ENCODE results near the gene MACROD1.
A peak's percentile ranks its signal among the peaks of the same experiment; 100 is the strongest.
"Not testable (repeated sequence)": the region's sequence is repeated elsewhere in the genome, so short reads cannot be mapped to it uniquely, and the experiment has no call there.

MACROD1 gene

GRCh38 chr11:64185693-64186491 lies 20.0 kb upstream of the MACROD1 start, which contains the start of gene STIP1:
TSS of gene STIP1 (plus strand) at chr11:64186171. CDS start at chr11:64186262, 91 bp downstream.
- DNase-seq (ENCODE audit: low read depth in 3 of 3) = peak; percentile 93 to 99 (median 97)

- peak in 1 of 3 donors; percentile 18 for DNase-seq (ENCODE audit: low read depth in 3 of 3)
Observed at GRCh38 chr11:64185175-64185692, 19.3 kb upstream of the MACROD1 start.

GRCh38 chr11:64183890-64184289 lies 18.0 kb upstream of the MACROD1 start:
- DNase-seq (ENCODE audit: low read depth in 3 of 3) = no peak

DNA sequence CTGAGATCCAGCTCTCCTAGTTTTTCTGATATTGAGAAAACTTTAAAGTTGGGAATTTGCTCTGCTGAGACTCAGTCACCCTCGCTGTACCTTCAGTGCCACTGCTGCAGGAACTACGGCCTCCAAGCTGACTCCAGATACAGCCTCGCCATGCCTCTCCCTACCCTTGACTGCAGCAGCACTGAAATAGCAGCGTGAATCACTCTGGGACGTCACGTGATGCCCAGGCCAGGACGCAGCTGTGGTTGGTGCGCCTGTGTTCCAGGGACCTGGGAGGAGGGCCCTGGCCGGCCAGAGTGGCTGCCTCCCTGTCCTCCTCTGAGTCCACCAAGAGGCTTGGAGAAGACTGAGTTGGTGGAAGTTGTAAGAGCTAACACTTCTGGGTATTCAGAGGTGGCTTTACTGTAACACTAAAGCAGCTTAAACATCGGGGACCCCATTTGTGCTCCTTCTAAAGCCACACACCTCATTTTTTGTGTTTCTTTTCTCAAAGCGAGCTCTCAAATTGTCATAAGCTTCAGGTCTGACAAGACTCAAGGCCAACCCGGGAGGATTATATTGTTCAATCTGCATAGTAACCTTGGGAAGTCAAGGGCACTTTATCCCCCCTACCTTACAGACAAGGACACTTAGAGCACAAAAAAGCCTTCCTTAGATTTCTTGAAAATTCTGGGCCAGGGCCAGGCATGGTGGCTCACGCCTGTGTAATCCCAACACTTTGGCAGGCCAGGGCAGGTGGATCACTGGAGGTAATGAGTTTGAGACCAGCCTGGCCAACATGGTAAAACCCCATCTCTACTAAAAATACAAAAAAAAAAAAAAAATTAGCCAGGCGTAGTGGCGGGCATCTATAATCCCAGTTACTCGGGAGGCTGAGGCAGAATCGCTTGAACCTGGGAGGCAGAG lies 15.8 kb upstream of the MACROD1 start:
- peak in 2 of 3 donors; percentile 18 to 37 for DNase-seq (ENCODE audit: low read depth in 3 of 3)

DNA sequence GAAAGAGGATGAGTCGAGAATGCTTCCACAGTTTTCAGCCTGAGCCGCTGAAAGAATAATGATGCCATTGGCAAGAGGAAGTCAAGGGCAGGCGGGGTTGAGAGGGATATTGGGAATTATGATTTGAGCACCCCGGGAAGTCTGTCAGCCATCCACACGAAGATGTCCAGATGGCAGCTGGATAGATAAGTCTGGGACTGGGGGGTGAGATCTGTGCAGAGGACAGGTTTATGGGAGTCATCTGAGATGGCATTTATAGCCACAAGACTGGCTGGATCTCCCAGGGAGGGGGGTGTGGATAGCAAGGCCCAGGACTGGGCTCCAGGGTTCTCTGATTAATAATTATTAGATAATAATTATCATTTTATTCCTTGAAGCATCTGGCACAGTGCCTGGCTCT lies 15.0 kb upstream of the MACROD1 start:
- DNase-seq (ENCODE audit: low read depth in 3 of 3) = no peak

DNA sequence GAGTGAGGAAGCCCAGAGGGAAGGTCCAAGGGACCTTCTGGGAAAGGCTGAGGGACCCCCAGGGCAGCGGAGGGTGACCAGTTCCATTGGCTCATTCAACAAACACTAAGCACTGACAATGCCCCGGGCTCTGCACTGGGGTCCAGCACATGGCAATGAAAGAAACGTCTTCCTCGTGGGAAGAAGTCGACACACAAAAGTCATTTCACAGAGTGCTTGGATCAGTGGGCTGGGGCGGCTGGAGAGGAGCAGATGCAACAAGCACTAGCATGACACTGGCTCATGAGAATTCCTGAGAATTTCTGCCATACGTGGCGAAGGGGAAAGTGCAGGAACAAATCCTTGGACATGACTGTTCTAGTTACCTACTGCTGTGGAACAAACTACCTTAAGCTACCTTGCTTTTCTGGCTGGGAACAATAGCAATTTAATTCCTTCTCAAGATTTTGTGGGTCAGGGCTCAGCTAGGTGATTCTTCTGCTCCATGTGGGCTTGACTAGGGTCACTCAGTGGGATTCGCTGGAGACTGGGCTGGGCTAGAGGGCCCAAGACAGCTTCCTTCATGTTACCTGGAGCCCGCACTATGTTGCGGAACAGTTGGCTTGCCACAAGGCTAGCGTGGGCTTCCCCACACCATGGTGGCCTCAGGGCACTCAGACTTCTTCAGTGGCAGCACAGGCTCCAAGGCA lies 13.2 kb upstream of the MACROD1 start:
- no peak for DNase-seq (ENCODE audit: low read depth in 3 of 3)

GRCh38 chr11:64178203-64178602 lies 12.3 kb upstream of the MACROD1 start:
- no peak for DNase-seq (ENCODE audit: low read depth in 3 of 3)

GRCh38 chr11:64176751-64177150 lies 10.8 kb upstream of the MACROD1 start:
- no peak for DNase-seq (ENCODE audit: low read depth in 3 of 3)

DNA sequence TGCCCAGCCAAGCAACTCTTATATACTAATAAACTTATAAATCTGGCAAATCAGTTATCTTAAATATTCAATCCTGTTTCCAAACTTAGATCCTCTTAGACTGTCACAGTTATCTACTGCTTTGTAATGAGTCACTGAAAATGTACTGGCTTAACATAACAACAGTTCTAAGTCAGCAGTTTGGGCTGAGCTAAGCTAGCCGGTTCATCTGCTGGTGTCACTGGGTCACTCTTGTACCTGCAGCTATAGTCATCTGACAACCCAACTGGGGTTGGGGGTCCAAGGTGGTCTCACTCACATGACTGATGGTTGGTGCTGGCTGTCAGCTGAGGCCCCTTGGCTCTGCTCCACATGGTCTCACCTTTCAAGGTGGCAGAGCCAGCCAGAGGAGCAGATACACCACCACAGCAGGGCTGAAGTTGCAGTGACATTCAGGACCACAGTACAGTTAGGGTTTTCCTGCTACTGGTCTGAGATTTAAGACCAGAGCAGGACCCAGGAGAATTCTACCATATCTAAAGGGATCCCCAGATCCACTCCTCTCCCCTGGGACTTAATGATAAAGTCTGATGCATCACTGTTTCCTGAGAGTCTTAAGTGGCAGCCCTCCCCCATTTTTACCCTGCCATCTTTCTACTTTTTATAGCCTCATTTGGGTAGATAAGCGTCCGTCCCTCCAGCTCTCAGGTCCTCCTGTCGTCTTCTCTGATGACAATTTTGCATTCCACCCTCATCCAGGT lies 7.9 kb upstream of the MACROD1 start:
- no peak for DNase-seq (ENCODE audit: low read depth in 3 of 3)

DNA sequence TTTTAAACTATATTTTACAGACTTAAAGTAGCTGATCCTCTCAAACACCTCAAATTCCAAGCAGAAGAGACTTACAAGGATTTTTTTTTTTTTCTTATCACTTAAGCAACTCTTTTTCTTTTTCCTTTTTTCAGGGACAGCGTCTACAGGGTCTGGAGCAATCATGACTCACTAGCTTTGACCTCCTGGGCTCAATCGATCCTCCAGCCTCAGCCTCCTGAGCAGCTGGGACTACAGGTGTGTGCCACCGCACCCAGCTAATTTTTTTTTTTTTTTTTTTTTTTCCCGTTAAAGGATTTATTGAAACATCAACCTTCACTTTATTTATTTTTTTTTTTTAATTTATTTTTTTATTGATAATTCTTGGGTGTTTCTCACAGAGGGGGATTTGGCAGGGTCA lies 4.5 kb upstream of the MACROD1 start:
- no peak for DNase-seq (ENCODE audit: low read depth in 3 of 3)

DNA sequence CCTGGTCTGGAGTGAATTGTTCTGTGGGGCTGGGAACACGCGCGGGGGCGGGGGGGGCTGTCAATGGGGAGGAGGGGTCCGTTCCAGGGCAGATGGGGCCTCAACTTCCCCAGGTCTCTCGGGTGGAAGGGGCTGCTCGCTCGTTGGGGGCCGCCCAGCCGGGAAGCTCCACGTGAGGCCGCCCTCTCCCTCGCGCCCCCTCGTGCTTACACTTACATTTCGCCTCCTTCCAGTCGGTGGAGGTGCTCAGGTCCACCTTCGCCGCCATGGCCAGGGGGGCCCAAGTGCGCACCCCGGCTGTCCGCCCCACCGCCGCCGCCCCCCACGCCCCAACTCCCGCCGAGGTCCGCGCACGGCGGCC lies 452 bp downstream of the MACROD1 start:
- DNase-seq (ENCODE audit: low read depth in 3 of 3) = no peak

DNA sequence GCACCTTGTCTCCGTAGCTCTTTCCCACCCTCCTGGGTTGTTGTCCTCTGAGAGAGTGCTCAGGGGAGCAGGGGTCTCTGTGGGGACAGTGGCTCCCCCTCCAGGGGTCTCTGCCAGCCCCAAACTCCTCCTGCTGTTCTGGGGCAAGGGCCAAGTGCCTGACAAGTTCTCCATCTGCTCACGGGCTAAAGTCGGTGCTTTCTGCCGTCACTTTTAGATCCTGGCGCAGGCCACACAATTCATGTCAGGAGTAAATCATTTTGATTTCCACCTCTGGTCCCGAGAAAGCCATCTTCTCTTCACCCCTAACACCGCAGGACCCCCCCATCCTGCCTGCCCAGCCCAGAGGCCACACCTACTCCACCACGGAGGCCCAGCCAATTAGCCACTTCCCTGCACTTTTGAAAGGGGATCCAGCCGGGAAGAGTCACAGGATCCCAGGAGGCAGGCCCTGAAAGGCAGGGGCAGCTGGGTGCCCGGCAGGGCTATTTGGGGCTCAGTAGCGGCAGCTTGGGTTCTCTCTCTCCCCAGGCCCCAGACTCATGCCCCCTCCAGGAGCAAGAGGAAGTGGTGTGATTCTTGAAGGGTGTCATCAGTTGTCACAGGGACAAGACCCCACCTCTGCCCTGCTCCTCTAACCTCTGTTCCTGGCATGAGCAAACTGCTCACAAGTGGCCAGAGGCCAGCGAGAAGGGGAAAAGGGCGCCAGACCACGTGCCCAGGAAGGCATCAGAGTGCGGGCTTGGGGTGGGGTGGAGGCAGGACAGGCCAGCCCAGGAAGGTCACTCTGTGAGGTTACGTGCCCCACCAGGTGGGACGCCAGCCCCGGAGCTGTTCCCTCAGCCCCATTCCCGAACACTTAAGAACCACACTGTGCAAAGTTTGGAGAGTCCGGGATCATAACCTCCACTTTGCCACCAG lies 1.3 kb downstream of the MACROD1 start:
- no peak for DNase-seq (ENCODE audit: low read depth in 3 of 3)

- DNase-seq (ENCODE audit: low read depth in 3 of 3) = no peak
Observed at GRCh38 chr11:64163951-64164350, 2.0 kb downstream of the MACROD1 start.

DNA sequence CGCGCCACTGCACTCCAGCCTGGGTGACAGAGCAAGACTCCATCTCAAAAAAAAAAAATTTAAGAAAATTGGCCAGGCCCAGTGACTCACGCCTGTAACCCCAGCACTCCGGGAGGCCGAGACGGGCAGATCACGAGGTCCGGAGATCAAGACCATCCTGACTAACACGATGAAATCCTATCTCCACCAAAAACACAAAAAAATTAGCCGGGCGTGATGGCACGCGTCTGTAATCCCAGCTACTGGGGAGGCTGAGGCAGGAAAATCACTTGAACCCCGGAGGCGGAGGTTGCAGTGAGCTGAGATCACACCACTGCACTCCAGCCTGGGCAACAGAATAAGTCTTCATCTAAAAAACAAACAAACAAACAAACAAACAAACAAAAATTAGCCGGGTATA lies 3.1 kb downstream of the MACROD1 start:
- not testable (repeated sequence) for DNase-seq (ENCODE audit: low read depth in 3 of 3)

DNA sequence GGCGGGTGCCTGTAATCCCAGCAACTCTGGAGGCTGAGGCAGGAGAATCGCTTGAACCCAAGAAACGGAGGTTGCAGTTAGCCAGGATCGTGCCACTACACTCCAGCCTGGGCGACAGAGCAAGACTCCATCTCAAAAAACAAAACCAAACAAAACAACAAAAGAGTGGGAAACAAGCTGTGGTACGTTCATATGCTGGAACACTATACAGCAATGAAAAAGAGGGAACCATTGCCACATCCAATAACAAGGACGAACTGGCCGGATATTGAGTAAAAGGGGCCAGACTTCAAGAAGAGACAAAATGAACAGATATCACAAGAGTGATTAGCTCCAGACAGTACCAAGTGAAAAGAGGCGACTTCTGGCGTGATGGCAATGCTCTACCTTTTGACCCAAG lies 4.9 kb downstream of the MACROD1 start:
- no peak for DNase-seq (ENCODE audit: low read depth in 3 of 3)

DNA sequence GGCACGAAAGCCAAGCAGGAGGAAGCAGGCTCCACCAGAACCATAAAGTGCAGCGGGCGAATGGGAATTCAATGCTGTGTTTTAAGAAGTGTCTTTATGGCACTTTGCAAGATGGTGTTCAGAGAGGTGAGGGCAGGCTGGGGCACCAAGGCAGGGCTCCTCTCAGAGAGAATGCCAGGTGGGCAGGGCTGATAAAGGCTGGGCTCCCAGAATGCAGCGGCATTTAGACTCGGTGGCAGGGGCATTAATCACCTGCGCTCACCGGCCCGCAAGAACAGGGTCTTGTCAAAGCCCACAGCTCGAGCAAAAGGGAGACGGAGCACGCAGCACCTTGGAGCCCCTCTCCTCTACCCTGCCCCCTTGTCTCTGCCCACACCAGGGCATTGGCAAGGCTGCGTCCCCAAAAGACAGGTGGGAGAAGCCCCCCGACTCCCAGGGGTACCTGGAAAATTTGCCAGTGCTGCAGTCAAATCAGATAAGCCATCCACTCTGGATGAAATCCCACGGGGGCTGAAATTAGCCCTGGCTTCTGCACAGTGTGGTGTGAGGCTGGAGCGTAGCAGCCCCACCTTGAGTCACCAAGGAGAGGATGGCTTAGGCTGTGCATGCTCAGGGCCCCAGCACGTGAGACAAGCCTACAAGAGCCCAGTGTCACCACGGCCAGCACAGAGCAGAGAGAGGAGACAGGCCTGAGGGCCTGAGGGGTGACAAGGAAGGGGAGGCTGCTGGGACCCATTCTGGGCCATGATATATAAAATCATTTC lies 8.1 kb downstream of the MACROD1 start:
- no peak for DNase-seq (ENCODE audit: low read depth in 3 of 3)

GRCh38 chr11:64156235-64157011 lies 9.5 kb downstream of the MACROD1 start:
- no peak for DNase-seq (ENCODE audit: low read depth in 3 of 3)

DNA sequence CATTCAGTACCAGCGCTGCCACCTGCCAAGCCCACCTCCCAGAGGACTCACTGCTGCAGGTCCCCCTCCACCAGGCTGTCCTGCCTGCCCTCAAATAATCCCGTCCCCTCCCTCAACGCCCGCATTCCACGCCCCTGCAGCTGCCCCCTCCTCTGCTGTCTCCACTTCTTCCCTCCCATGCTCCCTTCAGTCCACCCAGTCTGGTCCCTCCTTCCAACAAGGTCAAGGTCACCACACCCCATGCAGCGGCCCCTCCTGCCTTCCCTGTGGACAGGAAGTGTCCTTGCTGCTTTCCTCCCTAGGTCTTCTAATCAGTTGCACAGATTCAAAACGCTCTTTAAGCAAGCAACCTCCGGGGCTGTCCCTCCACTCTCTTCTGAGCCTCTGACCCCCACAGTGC lies 12.1 kb downstream of the MACROD1 start:
- DNase-seq (ENCODE audit: low read depth in 3 of 3) = no peak

Data from stimulated activated CD4-positive, alpha-beta T cell treated with anti-CD3 and anti-CD28 coated beads, TNF-alpha, amount 100 ng/mL, for 48 hours (primary cell).